ENCODE measurements around the gene PPM1M. TPM values are rescaled to one million over a fixed set of nuclear protein-coding genes. Genes with fewer than 3 reads are reported as not detected.

Gene PPM1M
- total RNA-seq, 1 donor from 2014 or later = 6.1 TPM

- Mint-ChIP-seq H3K27ac (no peak overlapping the region), H3K9me3 (ENCODE audit: low read depth) (no peaks in the 10 kb centered on the region), H3K36me3 (ENCODE audit: insufficient read depth) (peaks cover 39% of the 10 kb centered on the region), H3K27me3 (no peaks in the 10 kb centered on the region), H3K4me1 (ENCODE audit: low read depth) (peaks cover 10% of the 10 kb centered on the region), H3K4me3 (ENCODE audit: low read depth) (no peak overlapping the region)
- no peak for TF ChIP-seq CTCF (IDR thresholded peaks at IDR 0.05; ENCODE audit: unreplicated experiment)
- DNase-seq (ENCODE audit: low spot score, unreplicated experiment) = no peak
Observed at GRCh38 chr3:52256159-52256558, 10.6 kb downstream of the PPM1M start.

DNA sequence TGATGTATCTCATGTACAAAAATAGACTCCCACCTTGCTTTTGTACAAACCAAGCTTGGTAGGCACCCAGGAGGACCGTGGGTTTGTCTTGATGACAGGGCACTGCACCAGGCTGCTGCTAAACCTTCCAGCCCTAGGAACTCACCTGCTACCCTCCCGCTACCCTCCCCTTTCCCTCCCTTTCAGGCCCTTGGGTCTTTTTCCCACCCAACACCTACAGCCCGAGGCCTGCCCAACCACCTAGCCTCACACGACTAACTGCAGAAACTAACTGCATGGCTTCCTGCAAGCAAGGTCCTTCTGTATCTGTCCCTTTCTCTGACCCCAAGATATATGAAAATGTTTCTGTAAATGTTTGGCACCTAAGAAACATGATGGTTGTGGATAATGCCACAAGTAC, 11.1 kb downstream of the PPM1M start:
- Mint-ChIP-seq H3K4me3 (ENCODE audit: low read depth) (no peak overlapping the region), H3K27ac (no peak overlapping the region)

GRCh38 chr3:52257911-52258310, 12.4 kb downstream of the PPM1M start:
- no peaks in the 10 kb centered on the region for H3K27me3 Mint-ChIP-seq

More for the DNA sequence above, 11.1 kb downstream of the PPM1M start:
- Mint-ChIP-seq H3K4me1 (ENCODE audit: low read depth) (peaks cover 10% of the 10 kb centered on the region), H3K27me3 (no peaks in the 10 kb centered on the region), H3K36me3 (ENCODE audit: insufficient read depth) (peaks cover 40% of the 10 kb centered on the region), H3K9me3 (ENCODE audit: low read depth) (no peaks in the 10 kb centered on the region)
- no peak for DNase-seq (ENCODE audit: low spot score, unreplicated experiment)
- TF ChIP-seq CTCF (IDR thresholded peaks at IDR 0.05; ENCODE audit: unreplicated experiment) = no peak

GRCh38 chr3:52259035-52259434, 13.5 kb downstream of the PPM1M start:
- no peak for DNase-seq (ENCODE audit: low spot score, unreplicated experiment)
- Mint-ChIP-seq H3K9me3 (ENCODE audit: low read depth) (no peaks in the 10 kb centered on the region), H3K4me1 (ENCODE audit: low read depth) (peaks cover 16% of the 10 kb centered on the region), H3K27me3 (no peaks in the 10 kb centered on the region), H3K27ac (no peak overlapping the region), H3K4me3 (ENCODE audit: low read depth) (no peak overlapping the region), H3K36me3 (ENCODE audit: insufficient read depth) (peaks cover 42% of the 10 kb centered on the region)
- TF ChIP-seq CTCF (IDR thresholded peaks at IDR 0.05; ENCODE audit: unreplicated experiment) = no peak

More at GRCh38 chr3:52257911-52258310, 12.4 kb downstream of the PPM1M start:
- no peak for DNase-seq (ENCODE audit: low spot score, unreplicated experiment)
- Mint-ChIP-seq H3K9me3 (ENCODE audit: low read depth) (no peaks in the 10 kb centered on the region), H3K4me1 (ENCODE audit: low read depth) (peaks cover 10% of the 10 kb centered on the region), H3K4me3 (ENCODE audit: low read depth) (no peak overlapping the region), H3K27ac (peak overlapping the region; percentile 31), H3K36me3 (ENCODE audit: insufficient read depth) (peaks cover 40% of the 10 kb centered on the region)
- no peak for TF ChIP-seq CTCF (IDR thresholded peaks at IDR 0.05; ENCODE audit: unreplicated experiment)

DNA sequence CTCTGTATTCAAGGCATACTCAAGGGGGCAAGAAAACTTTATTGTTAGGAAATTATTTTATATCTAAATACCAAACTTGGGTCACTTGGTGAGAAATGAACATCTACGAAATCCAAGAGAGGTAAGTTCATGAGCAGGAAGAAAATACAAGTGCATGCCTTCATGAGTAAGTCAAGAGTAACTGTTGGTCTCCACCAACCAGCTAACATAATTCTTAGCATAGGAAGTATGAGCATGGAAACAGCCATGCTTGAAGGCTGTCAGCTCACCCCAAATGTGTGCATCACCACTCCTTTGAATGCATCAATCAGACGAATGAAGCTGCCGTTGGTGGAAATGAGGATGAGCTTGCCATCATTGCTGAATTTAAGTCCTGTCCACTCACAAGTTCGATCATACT, 13.9 kb downstream of the PPM1M start:
- DNase-seq (ENCODE audit: low spot score, unreplicated experiment) = no peak
- peaks cover 20% of the 10 kb centered on the region for H3K4me1 Mint-ChIP-seq (ENCODE audit: low read depth)
- no peak for TF ChIP-seq CTCF (IDR thresholded peaks at IDR 0.05; ENCODE audit: unreplicated experiment)
- no peaks in the 10 kb centered on the region for H3K27me3 Mint-ChIP-seq
- no peak overlapping the region for H3K4me3 Mint-ChIP-seq (ENCODE audit: low read depth)
- H3K36me3 Mint-ChIP-seq (ENCODE audit: insufficient read depth) = peaks cover 44% of the 10 kb centered on the region
- H3K9me3 Mint-ChIP-seq (ENCODE audit: low read depth) = no peaks in the 10 kb centered on the region
- H3K27ac Mint-ChIP-seq = no peak overlapping the region
